Gastroesophageal sphincter (tissue), 3 donors: ENCODE data around the gene PRKG2.
"Not testable (repeated sequence)": the region's sequence is repeated elsewhere in the genome, so short reads cannot be mapped to it uniquely, and the experiment has no call there.

Source experiments
- EP300 ChIP-seq: sonication (generic); formaldehyde crosslinking; IDR thresholded peaks from one replicate; pipeline ENCODE4 v1.6.1; 2017; ENCODE audit warnings: antibody characterized with exemption, mild to moderate bottlenecking
- POLR2A ChIP-seq, 2 donors: fragments of 450-650 bp; IDR thresholded peaks; one replicate each; pipeline ENCODE4 v1.6.1; 2017; ENCODE audit warnings: antibody characterized with exemption in 2 of 2, mild to moderate bottlenecking in 2 of 2, moderate library complexity in 1 of 2
- POLR2AphosphoS5 ChIP-seq: sonication (generic); formaldehyde crosslinking; IDR thresholded peaks from one replicate; pipeline ENCODE4 v1.6.1; 2017; ENCODE audit warnings: antibody characterized with exemption
- TF ChIP-seq, protein P1 (sequence below), 4 experiments: fragments of 200-600 bp in 2 of 4; fragments of 450-650 bp in 2 of 4; sonication (generic) in 1 of 4; IDR thresholded peaks; one replicate each; pipeline ENCODE4 v1.5.1; 2017 to 2019; ENCODE audit warnings: antibody characterized with exemption in 4 of 4, mild to moderate bottlenecking in 2 of 4, moderate library complexity in 2 of 4

DNA sequence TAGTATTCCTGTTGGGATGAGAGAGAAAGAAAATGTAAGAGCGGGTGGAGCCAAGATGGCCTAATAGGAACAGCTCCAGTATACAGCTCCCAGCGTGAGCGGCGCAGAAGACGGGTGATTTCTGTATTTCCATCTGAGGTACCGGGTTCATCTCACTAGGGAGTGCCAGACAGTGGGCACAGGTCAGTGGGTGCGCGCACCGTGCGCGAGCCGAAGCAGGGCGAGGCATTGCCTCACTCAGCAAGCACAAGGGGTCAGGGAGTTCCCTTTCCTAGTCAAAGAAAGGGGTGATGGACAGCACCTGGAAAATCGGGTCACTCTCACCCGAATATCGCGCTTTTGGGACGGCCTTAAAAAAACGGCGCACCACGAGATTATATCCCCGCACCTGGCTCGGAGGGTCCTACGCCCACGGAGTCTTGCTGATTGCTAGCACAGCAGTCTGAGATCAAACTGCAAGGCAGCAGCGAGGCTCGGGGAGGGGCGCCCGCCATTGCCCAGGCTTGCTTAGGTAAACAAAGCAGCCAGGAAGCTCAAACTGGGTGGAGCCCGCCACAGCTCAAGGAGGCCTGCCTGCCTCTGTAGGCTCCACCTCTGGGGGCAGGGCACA lies 61.2 kb downstream of the PRKG2 start:
- not testable (repeated sequence) for TF ChIP-seq POLR2A (IDR thresholded peaks at IDR 0.05); POLR2AphosphoS5; EP300
- TF ChIP-seq, protein P1, sequence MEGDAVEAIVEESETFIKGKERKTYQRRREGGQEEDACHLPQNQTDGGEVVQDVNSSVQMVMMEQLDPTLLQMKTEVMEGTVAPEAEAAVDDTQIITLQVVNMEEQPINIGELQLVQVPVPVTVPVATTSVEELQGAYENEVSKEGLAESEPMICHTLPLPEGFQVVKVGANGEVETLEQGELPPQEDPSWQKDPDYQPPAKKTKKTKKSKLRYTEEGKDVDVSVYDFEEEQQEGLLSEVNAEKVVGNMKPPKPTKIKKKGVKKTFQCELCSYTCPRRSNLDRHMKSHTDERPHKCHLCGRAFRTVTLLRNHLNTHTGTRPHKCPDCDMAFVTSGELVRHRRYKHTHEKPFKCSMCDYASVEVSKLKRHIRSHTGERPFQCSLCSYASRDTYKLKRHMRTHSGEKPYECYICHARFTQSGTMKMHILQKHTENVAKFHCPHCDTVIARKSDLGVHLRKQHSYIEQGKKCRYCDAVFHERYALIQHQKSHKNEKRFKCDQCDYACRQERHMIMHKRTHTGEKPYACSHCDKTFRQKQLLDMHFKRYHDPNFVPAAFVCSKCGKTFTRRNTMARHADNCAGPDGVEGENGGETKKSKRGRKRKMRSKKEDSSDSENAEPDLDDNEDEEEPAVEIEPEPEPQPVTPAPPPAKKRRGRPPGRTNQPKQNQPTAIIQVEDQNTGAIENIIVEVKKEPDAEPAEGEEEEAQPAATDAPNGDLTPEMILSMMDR (IDR thresholded peaks at IDR 0.05), result not testable (repeated sequence)
